ENCODE data around the gene RTN4.

GRCh38 chr2:55035716-55036115, 14.5 kb downstream of the RTN4 start:
- TF ChIP-seq CTCF (conservative IDR thresholded peaks at IDR 0.05; ENCODE audit: low read depth, low read length): no peak
- TF ChIP-seq USF2 (IDR thresholded peaks at IDR 0.05; ENCODE audit: low read depth, low read length): no peak
- no peak for TF ChIP-seq RCOR1 (IDR thresholded peaks at IDR 0.05; ENCODE audit: insufficient replicate concordance, low read length)
- TF ChIP-seq RFX5 (IDR thresholded peaks at IDR 0.05; ENCODE audit: low read depth, low read length): no peak
- TF ChIP-seq POLR2A (IDR thresholded peaks at IDR 0.05; ENCODE audit: low read depth, low read length): no peak
- no peak for TF ChIP-seq MAZ (IDR thresholded peaks at IDR 0.05; ENCODE audit: borderline replicate concordance, low read depth, low read length)
- no peak for TF ChIP-seq ELK1 (IDR thresholded peaks at IDR 0.05; ENCODE audit: borderline replicate concordance, low read depth, low read length)
- no peak for TF ChIP-seq SMC3 (IDR thresholded peaks at IDR 0.05; ENCODE audit: low read depth, low read length)
- no peak for TF ChIP-seq CEBPB (IDR thresholded peaks at IDR 0.05; ENCODE audit: low read depth, low read length)
- no peak for TF ChIP-seq BHLHE40 (IDR thresholded peaks at IDR 0.05; ENCODE audit: low read depth, low read length)
